GM12872 (cell line): ENCODE measurements around the gene CDH2.

ENCODE experiments used
- CTCF ChIP-seq: IDR thresholded peaks from 3 replicates; pipeline ENCODE4 v1.5.1; 2011; ENCODE audit warnings: low read depth, mild to moderate bottlenecking, low read length, moderate library complexity; ENCODE audit not compliant: insufficient read depth

The CDH2 gene

DNA sequence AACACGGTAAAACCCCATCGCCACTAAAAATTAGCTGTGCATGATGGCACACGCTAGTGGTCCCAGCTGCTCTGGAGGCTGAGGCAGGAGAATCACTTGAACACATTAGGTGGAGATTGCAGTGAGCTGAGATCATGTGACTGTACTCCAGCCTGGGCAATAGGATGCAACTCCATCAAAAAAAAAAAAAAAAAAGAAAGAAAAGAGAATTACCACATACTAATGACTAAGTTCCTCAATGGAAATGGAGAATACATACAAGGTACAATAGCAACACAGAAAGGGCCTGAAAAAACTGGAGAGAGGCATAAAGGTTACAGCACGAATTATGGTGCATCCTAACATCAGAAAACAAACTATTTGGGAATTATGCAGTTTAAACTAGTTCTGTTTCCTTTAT, 81.3 kb downstream of the CDH2 start:
- TF ChIP-seq CTCF = no peak

- no peak for TF ChIP-seq CTCF
Measured at GRCh38 chr18:28095041-28095440, 81.9 kb downstream of the CDH2 start.

- TF ChIP-seq CTCF = no peak
Measured at GRCh38 chr18:28091197-28091596, 85.7 kb downstream of the CDH2 start.

DNA sequence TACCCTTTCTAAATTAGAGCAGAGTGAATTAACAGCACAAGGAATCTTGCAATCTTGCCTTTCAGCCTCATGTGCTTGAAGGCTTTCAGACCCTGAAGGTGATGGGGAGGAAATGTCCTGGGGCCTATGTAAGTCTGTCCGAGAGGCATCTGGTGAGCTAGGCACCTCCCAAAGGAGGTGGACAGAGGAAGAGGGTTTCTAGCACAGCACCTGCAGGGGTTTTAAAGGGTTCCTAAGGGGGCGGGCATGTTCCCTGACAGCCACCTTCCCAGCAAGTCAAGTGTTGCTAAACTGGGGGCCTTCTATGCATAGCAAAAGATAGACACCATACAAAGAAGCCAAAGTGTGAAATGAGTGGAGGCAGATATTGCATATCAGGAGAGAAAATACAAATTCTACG, 88.5 kb downstream of the CDH2 start:
- no peak for TF ChIP-seq CTCF

- TF ChIP-seq CTCF = no peak
Measured at GRCh38 chr18:28086670-28087552, 90.0 kb downstream of the CDH2 start.

GRCh38 chr18:28081516-28081915, 95.4 kb downstream of the CDH2 start:
- TF ChIP-seq CTCF = no peak

DNA sequence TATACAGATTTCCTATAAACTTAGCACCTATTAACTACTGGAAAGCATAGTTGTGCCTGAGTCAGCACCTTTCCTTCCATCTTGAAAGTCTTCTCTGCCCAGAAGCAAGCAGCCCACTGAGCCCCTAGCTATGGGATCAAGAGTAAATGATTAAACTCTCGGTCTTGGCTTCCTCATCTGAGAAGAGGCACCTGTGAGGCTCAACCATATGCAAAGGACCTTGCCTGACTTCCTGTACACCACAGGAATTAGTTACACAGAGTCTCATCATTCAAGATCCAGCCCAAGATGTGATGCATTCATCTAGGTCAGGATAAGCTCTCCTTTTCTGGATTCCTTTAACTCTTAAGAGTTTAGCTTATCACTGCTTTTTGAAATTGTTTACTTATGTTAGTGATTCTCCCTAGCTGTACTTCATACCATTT, 96.0 kb downstream of the CDH2 start:
- TF ChIP-seq CTCF = no peak
